T-helper 1 cell treated with Interleukin-12 subunit alpha and Interleukin-12 subunit beta and Interleukin-4 antibody, amounts not matched to agents 30 ng/mL and 1 ng/mL, for 36 hours (primary cell): Measurements from ENCODE around the gene RASA3. TPM values are rescaled to one million over a fixed set of nuclear protein-coding genes. Genes with fewer than 3 reads are reported as not detected.

ENCODE experiments used
- intact Hi-C: fragments of 100-400 bp; cut with micrococcal nuclease; formaldehyde crosslinking; loops from one replicate; pipeline ENCODE4 v1.15.1; 2024
- total RNA-seq: library from RNA; stranded (reverse); gene quantifications from 2 replicates; pipeline ENCODE4 v1.2.3, GENCODE V29; 2022

The RASA3 gene
- total RNA-seq, 1 donor from 2014 or later: 99.4 TPM

DNA sequence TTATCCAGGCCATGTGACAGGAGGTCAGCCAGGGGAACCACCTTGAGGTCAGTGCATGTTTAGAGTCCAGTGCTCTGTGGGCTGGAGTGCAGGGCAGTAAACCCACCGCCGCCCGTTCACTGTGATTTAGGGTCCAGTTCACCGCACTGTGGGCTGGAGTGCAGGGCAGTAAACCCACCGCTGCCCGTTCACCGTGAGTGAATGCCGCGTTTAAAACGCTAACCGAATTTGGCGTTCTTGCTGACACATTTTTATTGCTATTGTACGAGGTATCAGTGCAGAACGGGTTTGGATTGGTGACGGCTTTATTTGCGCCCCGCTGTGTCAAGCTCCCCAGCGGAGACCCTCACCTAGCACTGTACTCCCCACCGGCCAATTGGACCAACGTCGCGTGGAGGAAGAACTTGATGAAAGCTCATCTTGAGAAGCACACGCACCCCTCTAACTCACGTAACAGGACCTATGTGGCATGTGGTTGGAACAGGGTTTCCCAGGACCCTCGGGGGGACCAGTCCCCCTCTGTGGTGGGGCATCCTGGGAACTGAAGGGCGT is 186.5 kb downstream of the RASA3 start:
- intact Hi-C loops: no loop called here

DNA sequence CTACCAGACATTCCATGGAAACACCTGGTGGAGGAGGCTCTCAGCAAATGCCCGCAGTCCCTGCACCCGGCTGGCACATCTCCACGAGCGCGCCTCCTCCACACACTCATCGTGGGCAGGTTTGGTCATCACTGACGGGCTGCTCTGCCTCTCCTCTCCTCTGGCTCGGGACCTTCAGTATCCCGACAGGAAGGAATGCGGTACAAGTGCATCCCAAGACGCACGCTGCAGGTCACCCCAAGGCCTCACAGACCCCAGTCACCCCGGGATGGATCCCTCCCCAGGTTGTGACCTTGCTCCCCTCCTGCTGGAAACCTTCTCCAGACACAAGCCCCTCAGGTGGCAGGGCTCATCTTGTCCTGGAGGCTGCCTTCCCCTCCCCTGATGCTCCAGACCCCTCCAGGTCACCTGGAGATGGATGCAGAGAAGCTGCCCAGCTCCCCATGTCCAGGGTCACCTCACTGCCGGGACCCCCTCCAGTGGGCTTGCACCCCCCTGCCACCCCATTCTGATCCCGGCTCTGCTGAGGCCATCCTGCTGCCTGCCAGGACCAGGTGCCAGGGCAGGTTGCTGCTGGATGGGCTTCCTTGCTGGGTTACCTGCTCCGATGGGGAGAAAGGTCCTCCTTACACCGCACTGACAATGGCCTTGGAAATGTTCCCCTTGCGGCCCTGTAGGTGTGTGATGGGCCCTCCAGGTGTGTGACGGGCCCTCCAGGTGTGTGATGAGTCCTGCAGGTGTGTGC is 188.4 kb downstream of the RASA3 start:
- intact Hi-C loops: no loop called here

DNA sequence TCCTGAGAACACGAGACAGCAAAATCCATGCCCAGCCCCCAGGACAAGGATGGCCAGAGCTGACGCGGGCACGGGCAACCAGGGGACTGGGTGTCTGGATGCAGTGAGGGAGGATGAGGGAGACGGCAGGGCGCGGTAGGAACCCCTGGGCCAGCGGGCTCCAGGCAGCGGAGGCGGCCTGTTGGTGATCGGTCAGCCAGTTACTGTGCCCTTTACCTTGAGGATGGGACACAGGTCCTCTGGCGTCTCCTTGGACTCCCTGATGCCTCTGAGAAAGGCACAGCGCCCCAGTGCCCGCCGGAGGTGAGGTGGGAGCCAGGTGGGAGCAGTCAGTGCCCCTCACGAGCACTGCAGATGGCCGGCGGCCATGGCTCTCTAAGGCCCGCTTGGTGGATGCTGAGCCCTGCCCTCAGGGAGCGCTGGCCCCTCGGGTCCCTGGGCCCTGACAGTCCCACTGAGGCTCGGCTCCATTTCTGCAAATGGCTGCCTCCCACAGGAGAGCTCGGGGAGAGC is 189.8 kb downstream of the RASA3 start:
- intact Hi-C loops: no loop called here

DNA sequence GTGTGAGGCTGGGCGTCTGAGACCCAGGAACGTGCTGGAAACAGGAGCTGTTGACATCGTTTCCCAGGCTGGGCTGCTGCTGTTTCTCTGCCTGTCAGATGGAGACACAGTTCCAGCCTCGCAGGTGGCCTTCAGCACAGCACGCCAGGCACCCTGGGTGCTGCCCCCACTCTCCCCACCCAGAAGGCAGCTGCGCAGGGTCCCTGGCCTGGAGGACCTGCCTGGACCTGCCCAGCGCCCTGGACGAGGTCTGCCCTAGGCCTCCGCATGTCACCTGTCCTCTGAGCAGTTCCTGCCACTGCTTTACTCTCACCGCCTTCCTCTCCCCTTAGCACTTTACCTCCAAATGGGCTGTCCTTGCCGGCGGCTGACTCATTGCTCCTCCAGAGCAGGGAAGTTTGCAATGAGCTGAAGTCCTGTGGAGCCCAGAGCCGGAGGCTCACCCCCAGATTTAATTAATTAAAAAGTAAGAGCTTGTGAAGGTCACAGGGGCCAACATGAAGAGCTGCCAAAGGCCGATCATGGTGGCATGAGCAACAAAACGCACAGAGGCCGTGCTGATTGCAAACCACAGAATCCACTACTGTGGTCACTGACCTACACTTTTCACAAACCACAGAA is 190.7 kb downstream of the RASA3 start:
- intact Hi-C loops: no loop called here

DNA sequence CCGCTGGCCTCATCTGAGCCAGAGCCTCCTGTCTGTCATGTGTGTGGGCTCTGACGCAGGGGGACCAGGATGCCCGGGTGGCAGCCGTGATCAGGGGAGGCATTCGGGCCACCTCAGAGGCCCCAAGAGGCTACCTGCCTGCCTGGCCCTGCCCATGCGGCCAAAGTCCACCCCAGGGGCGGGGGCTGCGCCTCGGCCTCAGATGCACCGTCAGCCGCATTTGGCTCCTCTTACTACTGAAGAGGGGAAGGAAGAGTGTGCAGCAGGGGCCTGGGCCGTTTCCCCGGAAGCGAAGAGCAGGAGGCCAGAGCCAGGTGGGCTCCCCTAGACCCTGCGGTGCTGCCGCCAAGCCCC is 192.5 kb downstream of the RASA3 start:
- intact Hi-C loops: no loop called here

DNA sequence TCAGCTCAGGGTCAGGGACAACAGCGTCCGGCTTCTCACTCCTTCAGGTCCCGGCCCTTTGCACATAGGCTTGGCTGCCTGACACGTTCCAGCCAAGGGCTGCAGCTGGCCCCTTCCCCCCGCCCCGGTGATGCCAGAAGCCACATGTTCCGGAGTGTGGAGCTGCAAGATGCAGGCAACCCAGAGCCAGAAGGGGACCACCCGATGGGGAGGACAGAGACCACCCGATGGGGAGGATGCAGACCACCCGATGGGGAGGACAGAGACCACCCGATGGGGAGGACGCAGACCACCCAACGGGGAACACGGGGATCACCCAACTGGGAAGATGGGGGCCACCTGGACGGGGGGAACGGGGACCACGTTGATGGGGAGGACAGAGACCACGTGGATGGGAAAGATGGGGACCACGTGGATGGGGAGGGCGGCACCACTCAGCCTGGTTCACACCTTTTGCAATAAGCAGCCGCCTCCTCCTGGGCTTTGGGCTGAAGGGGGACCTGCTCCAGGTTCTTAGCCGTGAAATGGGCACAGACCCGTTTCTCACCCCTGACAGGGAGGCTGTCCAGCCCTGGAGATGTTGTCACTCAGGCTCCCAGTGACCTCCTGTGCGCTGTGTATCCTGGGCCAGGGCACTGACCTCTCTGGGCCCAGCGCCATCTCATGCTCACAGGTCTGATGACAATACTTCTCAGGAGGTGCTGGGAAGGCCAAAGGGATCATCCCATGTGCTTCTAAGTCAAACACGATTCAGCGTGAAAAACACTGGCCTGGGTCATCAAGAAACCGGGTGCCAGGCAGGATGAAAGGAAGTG is 193.1 kb downstream of the RASA3 start:
- intact Hi-C loops: no loop called here

DNA sequence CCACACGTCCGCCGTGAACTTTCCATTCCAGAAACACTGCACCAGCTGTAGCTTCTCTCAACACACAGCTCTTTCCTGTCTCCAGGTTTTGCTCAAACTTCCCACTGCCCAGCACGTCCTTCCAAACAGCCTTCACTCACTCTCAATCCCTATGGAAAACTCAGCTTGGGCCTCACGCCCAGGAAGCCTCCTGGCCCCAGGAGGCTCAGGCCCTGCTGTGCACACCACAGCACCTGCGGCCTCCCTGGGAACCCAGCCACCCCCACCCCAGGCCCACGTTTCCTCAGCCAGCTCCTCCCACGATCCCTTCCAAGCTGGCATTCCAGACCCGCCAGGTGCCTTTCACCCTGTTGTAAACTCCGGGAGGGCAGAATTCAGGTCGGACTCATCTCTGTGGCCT is 193.7 kb downstream of the RASA3 start:
- intact Hi-C loops: no loop called here

DNA sequence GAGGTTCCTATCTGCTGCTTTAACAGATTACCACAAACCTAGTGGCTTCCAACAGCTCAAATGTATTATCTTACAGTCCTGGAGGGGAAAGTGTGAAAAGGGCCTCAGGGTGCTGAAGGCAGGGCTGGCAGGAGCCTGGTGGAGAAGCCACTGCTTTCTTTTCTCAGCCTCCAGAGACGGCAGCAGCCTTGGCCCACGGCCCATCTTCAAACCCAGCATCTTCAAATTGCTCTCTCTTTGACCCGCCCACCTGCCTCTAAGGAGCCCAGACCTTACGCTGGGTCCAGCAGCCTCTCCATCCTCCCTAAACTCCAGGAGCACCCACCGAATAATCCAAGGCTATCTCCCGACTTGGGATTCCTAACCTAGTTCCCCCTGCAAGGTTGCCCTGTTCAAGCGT is 194.2 kb downstream of the RASA3 start:
- intact Hi-C loops: no loop called here

DNA sequence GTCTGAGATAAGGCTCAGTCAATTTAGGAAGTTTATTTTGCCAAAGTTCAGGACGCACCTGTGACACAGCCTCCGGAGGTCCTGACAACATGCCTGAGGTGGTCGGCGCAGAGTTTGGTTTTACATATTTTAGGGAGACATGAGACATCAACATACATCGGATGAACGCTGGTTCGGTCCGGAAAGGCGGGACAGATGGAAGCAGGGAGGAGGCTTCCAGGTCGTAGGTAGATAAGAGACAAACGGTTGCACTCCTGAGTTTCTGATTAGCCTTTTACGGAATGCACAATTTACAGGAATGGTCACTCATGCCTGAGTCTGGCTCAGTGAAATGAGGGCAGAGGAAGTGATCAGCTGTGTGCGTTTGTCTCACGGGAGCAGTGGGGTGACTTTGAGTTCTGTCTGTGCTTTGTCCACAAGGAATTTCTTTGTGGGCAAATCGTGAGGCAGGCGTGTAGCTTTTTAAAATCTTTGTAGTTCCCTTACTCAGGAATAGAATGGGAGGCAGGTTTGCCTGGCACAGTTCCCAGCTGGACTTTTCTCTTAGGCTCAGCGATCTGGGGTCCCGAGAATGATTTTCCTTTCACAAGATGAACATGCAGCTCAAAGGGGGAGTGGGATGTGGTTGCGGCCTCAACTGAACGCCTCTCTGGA is 194.8 kb downstream of the RASA3 start:
- intact Hi-C loops: no loop called here

DNA sequence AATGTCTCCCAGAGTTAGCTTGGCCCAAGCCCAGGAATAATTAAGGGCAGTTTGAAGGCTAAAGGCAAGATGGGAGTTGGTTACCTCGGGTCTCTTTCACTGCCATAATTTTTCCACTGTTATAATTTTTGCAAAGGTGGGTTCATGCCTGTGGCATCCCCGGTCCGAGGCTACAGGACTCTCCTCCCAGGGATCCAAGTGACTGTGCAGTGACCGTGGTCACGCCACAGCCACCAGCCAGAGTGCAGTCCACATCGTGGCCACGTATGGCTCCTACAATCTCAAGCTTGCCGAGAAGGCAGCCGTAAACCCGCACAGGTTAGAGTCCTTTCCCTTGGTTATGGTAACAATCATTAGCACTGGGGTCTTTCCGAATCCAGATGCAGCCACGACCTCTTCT is 195.3 kb downstream of the RASA3 start:
- intact Hi-C loops: no loop called here

DNA sequence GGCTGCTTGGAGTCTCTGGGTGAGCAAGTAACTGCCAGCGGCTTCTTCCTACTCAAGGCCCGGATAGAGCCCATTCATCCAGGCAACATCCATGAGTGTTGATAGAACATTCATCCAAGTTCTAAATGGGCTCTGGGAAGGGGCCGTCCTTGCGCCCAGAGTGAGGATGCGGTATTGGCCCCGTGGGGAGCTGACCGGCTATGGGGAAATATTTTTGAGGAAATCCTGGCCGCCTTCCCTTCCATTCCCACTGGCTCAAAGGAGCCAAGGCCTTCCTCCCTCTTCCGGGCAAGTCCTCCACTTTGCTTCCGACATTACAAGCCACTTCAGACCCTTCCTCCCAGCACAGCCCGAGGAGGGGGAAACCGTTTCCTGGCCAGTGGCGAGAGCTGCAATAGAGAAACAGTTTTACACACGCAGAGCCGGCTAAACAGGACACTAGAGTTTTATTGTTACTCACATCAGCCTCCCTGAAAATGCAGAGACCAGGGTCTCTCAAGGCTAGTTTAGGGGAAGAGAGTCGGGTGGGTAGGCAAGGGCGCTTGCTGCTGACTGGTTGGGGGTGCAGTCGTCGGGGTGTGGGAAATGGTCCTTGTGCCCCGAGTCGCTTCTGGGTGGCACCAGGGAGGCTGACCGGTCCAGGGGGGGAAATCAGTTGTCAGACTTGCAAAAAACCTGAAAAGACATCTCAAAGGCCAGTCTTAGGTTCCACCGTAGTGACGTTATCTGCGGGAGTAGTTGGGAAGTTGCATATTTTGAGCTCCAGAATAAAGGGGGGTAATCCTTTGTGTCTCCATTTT is 196.1 kb downstream of the RASA3 start:
- intact Hi-C loops: no loop called here

DNA sequence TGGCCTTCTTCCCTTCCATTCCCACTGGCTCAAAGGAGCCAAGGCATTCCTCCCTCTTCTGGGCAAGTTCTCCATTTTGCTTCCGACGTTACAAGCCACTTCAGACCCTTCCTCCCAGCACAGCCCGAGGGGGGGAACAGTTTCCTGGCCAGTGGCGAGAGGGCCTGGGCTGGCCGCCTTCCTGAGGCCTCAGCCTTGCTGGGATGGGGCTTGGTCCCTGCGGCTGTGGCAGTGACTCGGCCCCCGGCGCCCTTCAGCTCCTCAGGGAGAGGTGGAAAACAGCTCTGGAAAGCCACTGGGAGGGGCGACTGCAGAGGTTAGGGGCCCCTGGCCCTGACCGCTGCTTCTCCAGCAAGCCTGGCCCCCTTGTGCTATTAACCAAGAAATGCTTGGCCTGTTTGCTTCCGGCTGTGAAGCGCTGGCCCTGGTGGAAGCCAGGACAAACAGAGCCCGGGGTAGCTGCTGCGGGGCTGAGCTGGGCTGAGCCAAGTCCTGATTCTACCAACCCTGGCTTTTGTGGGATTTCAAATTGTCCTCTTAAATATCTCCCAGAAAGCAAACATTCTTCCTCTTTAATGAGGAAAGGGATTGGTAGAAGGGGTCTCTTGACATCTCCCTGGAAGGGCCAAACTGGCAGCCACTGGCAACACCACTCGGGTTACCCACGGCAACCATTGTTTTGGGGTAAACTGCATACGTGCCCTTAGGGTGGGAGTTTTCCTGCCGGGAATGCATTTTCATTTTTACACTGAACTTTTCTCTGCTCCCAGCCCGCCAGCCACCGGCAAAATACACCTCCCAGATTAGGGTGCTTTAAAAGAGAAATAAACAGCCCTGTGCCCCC is 197.2 kb downstream of the RASA3 start:
- intact Hi-C loops: no loop called here

DNA sequence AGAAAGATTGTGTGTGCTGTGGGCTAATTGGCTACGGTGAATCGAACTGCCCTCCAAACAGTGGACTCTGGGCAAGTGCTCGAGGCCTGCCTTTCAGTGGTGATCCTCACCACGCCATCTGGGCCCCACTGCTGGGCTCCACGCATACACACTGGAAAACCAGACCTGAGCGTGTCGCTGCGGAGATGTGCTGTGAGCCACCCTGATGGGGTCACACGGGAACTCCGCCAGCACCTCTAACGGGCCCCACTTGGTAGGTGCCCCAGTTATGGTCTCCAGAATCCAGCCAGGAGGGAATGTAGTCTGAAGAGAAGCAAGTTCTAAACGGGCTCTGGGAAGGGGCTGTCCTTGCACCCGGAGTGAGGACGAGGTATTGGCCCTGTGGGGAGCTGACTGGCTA is 197.8 kb downstream of the RASA3 start:
- intact Hi-C loops: no loop called here

DNA sequence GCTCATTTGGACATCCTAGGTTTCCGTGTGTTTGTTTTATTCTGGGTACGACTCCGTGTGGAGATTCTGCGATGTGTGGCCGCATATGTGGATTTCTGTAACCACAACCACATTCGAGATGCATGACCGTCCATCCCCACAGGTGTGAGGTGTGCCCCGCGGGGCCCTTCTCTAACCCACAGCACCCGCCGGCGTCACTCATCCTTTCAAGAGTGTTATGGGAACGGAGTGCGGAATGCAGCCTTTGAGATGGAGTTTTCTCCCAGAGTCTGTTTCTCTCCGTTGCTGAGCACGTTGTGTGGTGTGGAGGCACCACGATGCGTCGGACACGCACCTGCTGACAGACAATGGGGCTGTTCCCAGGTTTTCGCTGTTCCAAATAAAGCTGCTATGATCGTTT is 198.5 kb downstream of the RASA3 start:
- intact Hi-C loops: no loop called here

DNA sequence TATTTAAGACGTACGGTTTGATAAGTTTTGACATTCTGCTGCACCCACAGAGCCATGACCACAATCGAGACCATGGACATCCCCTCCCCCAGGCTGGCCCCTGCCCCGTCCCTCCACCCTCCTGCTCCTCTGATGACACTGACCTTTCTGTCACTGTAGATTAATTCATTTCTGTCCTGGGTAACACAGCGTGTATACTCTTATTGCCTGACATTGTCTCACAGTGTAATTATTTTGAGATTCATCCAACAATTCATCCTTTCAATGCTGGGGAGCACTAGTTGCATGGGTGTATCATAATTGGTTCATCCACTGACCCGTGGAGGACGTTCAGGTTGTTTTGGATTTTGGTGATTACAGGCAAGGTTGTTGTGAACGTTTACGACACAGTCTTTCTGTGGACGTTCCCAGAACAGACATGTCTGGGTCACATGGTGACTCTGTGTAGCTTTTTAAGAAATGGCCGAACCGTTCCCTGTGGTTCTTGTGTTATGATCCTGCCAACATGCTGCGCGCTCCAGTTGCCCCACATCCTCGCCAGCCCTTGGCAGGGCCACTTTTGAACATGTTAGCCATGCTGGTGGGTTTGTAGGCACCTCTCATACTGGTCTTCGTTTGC is 200.5 kb downstream of the RASA3 start:
- intact Hi-C loops: no loop called here

DNA sequence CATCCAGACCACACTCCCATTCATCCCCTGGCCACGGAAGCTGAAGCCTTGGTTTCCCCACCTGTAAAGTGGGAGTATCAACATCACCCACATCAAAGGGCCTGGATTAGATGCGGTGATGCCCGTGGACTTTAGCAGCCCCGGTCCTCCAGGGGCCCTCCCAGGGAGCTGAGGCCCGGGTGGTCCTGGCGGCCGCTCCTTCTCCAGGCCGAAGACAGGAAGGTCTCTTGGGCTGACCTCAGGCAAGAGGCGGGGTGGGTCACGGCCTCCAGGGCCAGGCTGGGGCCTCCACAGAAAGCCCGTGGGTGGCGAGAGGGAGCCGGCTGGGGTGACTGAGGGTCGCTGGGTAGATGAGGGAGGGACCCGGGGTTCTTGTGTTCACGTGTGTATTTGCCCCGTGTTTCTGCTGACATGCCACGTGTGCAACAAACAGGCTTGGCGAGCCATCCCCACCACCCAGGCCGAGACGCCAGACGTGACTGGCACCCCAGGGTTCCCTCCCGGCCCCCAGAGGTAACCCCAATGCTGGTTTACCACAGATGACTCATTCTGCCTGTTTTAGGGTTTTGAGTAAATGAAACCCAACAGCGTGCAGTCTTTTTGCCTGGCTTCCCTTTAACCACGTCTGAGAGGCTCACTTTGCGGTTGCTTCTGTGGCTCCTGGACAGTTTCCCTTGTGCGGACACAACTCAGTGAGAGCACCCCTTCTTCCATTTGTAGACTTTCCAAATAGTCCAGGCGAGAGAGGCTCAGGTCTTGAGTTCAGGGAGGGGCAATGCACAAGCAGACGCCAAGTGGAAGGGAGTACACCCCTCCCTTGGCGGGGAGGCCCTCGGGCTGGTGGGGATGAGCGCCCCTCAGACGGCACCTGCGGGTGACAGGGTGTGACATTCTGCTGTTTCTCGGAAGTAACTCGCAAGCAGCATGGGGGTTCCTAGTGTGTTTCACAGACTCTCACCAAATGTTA is 201.5 kb downstream of the RASA3 start:
- intact Hi-C loops: no loop called here

DNA sequence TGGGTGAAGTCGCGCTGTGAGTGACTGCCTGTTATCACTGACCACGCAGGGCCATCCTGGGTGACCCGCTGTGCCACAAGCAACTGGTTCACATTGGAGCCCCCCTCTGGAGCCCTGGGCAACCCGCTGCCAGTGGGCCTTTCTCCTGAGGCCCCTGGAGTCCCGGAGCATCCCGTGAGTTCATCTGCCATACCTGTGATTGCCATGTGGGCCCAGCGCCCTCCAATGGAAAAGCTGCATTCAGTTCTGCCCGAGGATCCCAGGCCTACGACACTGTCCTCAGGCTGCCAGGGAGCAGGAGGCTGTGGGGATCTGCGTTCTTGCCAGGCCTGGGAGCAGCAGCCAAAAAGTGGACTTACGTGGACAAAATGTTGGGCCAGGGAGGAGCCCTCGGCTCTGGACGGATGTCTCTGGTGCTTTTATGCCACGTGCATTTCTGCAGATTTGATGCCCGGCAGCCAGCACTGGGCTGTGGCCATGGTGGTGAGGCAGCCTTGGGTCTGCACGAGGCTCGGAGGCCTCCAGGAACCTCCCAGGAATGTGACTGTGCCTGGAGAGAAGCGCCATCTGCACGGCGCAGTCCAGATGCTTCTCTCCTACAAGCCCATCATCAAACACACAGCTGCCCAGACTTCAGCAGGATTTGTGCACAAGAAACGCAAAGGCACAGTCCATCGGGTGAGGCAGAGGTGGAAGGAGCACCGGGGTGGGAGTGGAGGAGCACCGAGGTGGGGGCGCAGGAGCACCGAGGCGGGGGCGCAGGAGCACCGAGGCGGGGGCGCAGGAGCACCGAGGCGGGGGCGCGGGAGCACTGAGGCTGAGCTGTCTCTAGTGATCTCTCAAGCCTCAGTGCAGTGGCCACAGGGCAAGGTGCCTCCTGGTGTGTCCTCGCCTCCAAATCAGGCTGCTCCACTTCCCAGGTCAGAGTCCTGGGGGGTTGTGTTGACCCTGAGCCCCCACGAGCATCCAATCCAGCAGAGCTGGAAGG is 202.5 kb downstream of the RASA3 start:
- intact Hi-C loops: no loop called here
